Measurements from ENCODE around the gene IQCE. TPM values are rescaled to one million over a fixed set of nuclear protein-coding genes. Genes with fewer than 3 reads are reported as not detected.

IQCE gene
- total RNA-seq, 1 experiment from 2014 or later = 16.7 TPM

- no TSS peak for BruUV-seq (replicated peaks)
- H3K36me3 Mint-ChIP-seq (ENCODE audit: insufficient read depth, unreplicated experiment) = peaks cover 5% of the 10 kb centered on the region
- H3K4me1 Mint-ChIP-seq (ENCODE audit: insufficient read depth, unreplicated experiment) = peaks cover 35% of the 10 kb centered on the region
- no peak for TF ChIP-seq CTCF (IDR thresholded peaks at IDR 0.05; ENCODE audit: unreplicated experiment)
- no peak for DNase-seq (ENCODE audit: unreplicated experiment)
- no peak overlapping the region for H3K4me3 Mint-ChIP-seq (ENCODE audit: unreplicated experiment)
- no peaks in the 10 kb centered on the region for H3K9me3 Mint-ChIP-seq (ENCODE audit: unreplicated experiment)
- H3K27me3 Mint-ChIP-seq (ENCODE audit: insufficient read depth, unreplicated experiment) = no peaks in the 10 kb centered on the region
- ChIA-PET CTCF (interaction anchor here (0.5 kb wide), 1 partner anchor 144 kb away, joined by 3 read pairs; no protein-coding TSS in a partner anchor), POLR2A (interaction anchor here (1.1 kb wide), 1 partner anchor 27 kb away, joined by 5 read pairs; no protein-coding TSS in a partner anchor)
- no peak overlapping the region for H3K27ac Mint-ChIP-seq (ENCODE audit: low read depth, unreplicated experiment)
- intact Hi-C loops (cut with micrococcal nuclease) = no loop called here
Measured at GRCh38 chr7:2526659-2527504, 31.9 kb upstream of the IQCE start.

- POLR2A ChIA-PET = interaction anchor here (0.7 to 1.2 kb wide), 3 partner anchors 25 to 1001 kb away, joined by 4 to 5 read pairs (median 4); no protein-coding TSS in a partner anchor
- no peaks in the 10 kb centered on the region for H3K9me3 Mint-ChIP-seq (ENCODE audit: unreplicated experiment)
- DNase-seq (ENCODE audit: unreplicated experiment) = peak; percentile 69
- intact Hi-C loops (cut with micrococcal nuclease) = no loop called here
- no peak for TF ChIP-seq CTCF (IDR thresholded peaks at IDR 0.05; ENCODE audit: unreplicated experiment)
- peaks cover 29% of the 10 kb centered on the region for H3K4me1 Mint-ChIP-seq (ENCODE audit: insufficient read depth, unreplicated experiment)
- H3K36me3 Mint-ChIP-seq (ENCODE audit: insufficient read depth, unreplicated experiment) = peaks cover 5% of the 10 kb centered on the region
- CTCF ChIA-PET = interaction anchor here (0.6 kb wide), 1 partner anchor 41 kb away, joined by 4 read pairs; no protein-coding TSS in a partner anchor
- BruUV-seq (replicated peaks) = no TSS peak
- no peak overlapping the region for H3K27ac Mint-ChIP-seq (ENCODE audit: low read depth, unreplicated experiment)
- no peak overlapping the region for H3K4me3 Mint-ChIP-seq (ENCODE audit: unreplicated experiment)
- no peaks in the 10 kb centered on the region for H3K27me3 Mint-ChIP-seq (ENCODE audit: insufficient read depth, unreplicated experiment)
Measured at GRCh38 chr7:2527505-2528467, 31.0 kb upstream of the IQCE start.

- TF ChIP-seq CTCF (IDR thresholded peaks at IDR 0.05; ENCODE audit: unreplicated experiment) = no peak
- CTCF ChIA-PET = interaction anchor here (0.6 kb wide), 1 partner anchor 42 kb away, joined by 4 read pairs; no protein-coding TSS in a partner anchor
- Mint-ChIP-seq H3K9me3 (ENCODE audit: unreplicated experiment) (no peaks in the 10 kb centered on the region), H3K27ac (ENCODE audit: low read depth, unreplicated experiment) (no peak overlapping the region), H3K36me3 (ENCODE audit: insufficient read depth, unreplicated experiment) (peaks cover 5% of the 10 kb centered on the region), H3K4me1 (ENCODE audit: insufficient read depth, unreplicated experiment) (peaks cover 23% of the 10 kb centered on the region), H3K27me3 (ENCODE audit: insufficient read depth, unreplicated experiment) (no peaks in the 10 kb centered on the region), H3K4me3 (ENCODE audit: unreplicated experiment) (no peak overlapping the region)
- intact Hi-C loops (cut with micrococcal nuclease) = no loop called here
- no TSS peak for BruUV-seq (replicated peaks)
- POLR2A ChIA-PET = interaction anchor here (0.7 to 1.2 kb wide), 3 partner anchors 24 to 1001 kb away, joined by 4 to 5 read pairs (median 4); no protein-coding TSS in a partner anchor
- no peak for DNase-seq (ENCODE audit: unreplicated experiment)
Measured at GRCh38 chr7:2528481-2529095, 30.2 kb upstream of the IQCE start.
